Cerebellar cortex (tissue), 1 donor: Measurements from ENCODE around the gene SIGLEC6.

ENCODE experiments used
- DNase-seq: peaks from one replicate; pipeline ENCODE4 v3.0.0-alpha.2; 2015; ENCODE audit warnings: low spot score

The SIGLEC6 gene

DNA sequence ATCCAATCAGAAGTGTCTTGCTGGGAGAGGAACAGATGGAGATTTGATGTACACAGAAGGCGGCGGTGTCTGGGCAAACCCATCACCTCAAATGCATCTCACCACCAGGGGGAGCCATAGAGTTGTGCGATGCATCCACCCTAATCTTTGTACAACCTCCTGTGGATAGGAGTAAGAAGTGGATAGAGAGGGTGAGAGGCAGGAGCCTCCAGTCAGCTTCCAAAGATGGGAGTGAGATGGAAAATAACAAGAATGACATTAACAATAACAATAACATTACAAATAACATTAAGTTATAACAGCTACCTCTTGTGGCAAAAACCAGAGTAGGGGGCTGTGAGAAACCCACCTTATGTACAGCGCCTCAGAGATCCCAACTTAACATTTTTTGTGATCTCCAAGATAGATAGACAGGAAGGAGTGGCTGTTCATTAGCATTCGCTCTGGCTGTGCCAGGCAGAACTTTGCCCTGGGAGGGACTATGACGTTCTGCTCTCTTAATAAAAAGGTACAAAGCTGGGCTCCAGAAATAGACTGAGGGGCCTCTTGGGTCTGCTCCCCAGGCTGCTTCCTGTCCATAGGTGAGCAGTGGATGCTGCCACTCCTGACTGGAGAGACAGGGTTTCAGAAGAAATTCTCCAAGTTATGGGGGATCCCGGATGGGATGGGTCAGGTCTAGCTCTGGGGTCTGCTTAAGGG lies 58.3 kb downstream of the SIGLEC6 start:
- DNase-seq: peak; percentile 40

DNA sequence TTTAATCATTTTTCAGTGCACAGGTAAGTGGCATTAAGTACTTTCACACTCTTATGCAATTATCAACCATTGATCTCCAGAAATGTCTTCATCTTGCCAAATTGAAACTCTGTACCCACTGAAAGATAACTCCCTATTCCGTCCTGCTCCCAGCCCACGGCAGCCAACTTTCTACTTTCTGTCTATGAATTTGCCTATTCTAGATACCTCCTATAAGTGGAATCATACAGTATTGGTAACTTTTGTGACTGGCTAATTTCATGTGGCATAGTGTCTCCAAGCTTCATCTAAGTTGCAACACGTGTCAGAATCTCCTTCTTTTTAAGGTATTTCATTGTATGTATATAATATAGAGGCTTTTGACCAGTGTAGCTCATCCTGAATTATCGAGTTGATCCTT lies 58.9 kb downstream of the SIGLEC6 start:
- no peak for DNase-seq

DNA sequence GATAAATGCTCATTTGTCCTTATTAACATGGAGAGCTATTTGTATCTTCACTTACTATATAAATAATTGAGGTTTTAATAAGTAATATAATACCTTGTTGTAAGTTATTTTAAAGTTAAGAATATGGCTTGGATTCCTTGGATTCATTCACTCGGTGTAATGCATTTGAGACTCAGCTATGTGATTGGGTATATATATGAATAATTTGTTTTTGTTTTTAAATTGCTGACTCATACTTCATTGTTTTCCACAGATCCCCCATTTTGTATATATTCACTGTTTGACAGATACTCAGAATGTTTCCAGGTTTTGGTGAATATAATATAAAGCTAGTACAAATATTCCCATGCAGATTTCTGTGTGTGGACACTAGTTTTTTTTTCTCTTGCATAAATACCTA lies 59.9 kb downstream of the SIGLEC6 start:
- no peak for DNase-seq

DNA sequence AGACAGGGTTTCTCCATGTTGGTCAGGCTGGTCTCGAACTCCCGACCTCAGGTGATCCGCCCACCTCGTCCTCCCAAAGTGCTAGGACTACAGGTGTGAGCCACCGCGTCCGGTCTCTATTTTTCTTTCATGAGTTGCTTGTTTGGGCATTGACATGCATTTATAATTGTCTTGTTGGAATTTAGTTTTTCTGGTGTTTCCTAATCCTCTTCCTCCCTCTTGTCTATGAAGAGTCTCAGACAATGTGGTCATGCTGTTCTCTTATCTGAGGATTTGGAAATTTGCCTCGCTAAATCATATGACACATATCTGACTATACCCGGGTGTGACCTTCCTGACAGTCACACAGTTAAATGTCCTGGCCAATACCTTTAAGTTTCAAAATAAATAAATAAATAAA lies 60.5 kb downstream of the SIGLEC6 start:
- DNase-seq: no peak

DNA sequence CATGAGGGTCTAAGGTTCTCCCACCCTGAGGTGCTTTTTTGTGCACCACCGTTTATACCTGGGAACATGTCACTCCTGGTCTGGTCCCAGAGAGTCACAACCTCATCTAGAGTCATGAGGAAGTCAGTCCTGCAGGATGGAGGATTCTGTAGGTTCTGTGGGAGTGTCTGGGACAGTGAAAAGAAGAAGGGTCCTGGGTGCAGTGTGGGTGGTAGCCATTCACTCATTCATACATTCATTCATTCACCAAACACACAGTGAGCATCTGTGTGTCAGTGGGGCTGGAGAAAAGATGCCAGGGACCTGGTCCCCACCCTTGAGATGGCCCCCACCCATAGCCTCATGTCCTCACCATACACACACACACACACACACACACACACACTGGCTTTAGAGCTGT lies 61.8 kb downstream of the SIGLEC6 start:
- no peak for DNase-seq

DNA sequence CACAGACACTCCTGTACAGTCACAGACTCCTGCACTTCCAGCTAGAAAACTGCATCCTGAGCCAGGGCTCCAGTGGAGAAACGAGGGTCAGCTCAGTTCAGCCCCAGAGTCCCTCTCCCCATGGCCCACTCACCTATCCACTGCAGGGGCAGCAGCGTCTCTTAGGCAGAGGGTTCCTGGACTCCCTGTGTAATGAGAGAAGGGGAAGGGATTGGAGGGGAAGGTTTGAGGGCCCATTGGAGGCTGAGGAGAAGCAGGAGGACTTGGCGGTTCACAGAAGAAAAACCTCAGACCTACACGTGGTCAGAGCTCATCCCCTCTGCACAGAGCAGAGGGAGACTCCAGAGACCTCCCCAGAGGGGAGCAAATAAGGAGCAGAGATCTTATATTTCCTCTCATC lies 62.3 kb downstream of the SIGLEC6 start:
- no peak for DNase-seq

DNA sequence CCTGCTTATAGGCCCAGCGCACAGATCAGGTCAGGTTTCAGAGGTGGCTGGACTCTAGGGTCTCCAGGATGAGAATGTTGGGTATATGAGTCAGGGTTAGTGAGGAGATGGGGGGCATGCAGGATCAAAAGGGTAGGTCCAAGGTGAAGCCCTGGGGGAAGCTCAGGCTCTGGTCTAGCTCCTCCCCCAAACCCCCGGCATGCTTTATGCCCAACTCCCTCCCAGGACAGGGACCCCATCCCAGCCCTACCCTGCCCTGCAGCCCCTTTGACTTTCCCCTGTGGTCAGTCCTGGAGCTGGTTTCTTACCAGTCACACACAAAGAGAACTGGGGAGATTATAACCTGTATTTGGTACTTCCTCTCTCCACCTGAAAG lies 62.9 kb downstream of the SIGLEC6 start:
- DNase-seq: no peak

DNA sequence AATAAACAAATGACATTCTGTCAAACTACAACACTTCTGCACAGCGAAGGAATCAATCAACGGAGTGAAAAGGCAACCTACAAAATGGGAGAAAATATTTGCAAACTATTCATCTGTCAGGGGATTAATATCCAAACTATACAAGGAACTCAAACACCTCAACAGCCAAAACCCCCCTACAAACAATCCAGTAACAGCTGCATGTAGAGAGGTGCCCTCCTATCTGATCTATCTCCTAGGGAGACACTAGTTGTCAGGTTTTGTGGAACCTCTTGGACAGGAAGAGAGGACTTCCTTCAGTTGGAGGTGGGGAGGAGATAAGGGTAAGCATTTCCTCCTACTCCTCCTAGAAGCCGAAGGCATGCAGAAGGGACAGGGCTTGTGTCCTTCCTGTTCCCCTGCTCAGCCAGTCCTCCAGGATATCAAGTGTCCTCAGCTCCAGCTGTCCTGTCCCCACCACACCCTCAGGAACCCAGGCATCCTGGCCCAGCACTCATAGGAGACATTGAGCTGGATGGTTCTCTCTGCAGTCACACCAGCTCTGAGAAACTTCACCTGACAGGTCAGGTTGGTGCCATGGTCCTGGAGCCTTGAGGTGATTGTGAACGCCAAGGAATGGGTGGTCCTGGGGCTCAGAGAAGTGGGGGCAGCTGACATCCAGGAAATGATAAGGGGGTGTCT lies 63.5 kb downstream of the SIGLEC6 start:
- no peak for DNase-seq
